K562 (cell line): Measurements from ENCODE around the gene ANHX. TPM values are rescaled to one million over a fixed set of nuclear protein-coding genes. Genes with fewer than 3 reads are reported as not detected.

Experiments used
- ATAC-seq: fragments of 200-7000 bp; cut with Tn5 transposase; 3 replicates; pipeline ENCODE4 v1.9.1; 2020; ENCODE audit warnings: moderate library complexity
- BruUV-seq: library from RNA; stranded (reverse); fragments of 400-500 nt; replicated peaks from 2 replicates; lab custom pipeline; 2021; lab: Mats Ljungman, UMichigan
- CTCF ChIA-PET: fragments of 300-600 bp; formaldehyde crosslinking; extraction: SDS; loops from one replicate; lab custom pipeline; 2021; ENCODE audit warnings: low intra/inter-chr PET ratio; lab: Yijun Ruan, JAX
- POLR2A ChIA-PET: fragments of 300-600, 350-650 bp; sonication (Branson Sonifier 250); formaldehyde crosslinking; extraction: SDS; loops from one replicate; lab custom pipeline; 2021; ENCODE audit warnings: antibody characterized with exemption, inconsistent platforms; lab: Yijun Ruan, JAX
- DNase-seq, 4 experiments: peaks; one replicate each; pipeline versions ENCODE4 v3.0.0 to v3.0.0-alpha.2; 2011 to 2018; ENCODE audit warnings: low spot score in 3 of 4, mixed read lengths in 3 of 4; ENCODE audit errors: extremely low read depth in 1 of 4
- FAIRE-seq: peaks from 2 replicates; lab custom pipeline; 2011; peaks lifted over from hg19 to GRCh38; lab: Jason Lieb, UNC
- H2AFZ ChIP-seq: 2 replicates; pipeline ENCODE4 v1.6.0; 2011; ENCODE audit warnings: low read depth, low read length, control low read depth, inconsistent platforms
- H3K27ac ChIP-seq: fragments of 200-600 bp; 3 replicates; pipeline ENCODE4 v1.8.0; 2011; ENCODE audit warnings: low read depth, mild to moderate bottlenecking, control low read depth, inconsistent platforms, low read length, moderate library complexity, mixed read lengths; ENCODE audit errors: extremely low read depth
- H3K27me3 ChIP-seq, 2 experiments: fragments of 300-600 bp in 1 of 2; 2 replicates in 1 of 2; 3 replicates in 1 of 2; pipeline versions ENCODE4 v1.6.0 to v1.8.0; 2011; ENCODE audit warnings: inconsistent platforms in 2 of 2, low read length in 2 of 2, mild to moderate bottlenecking in 1 of 2, mixed read lengths in 1 of 2, moderate library complexity in 1 of 2; ENCODE audit not compliant: control insufficient read depth in 2 of 2, insufficient read depth in 2 of 2
- H3K36me3 ChIP-seq: fragments of 300-600 bp; 3 replicates; pipeline ENCODE4 v1.8.0; 2011; ENCODE audit warnings: mild to moderate bottlenecking, low read length, inconsistent platforms; ENCODE audit not compliant: control insufficient read depth, insufficient read depth
- H3K4me1 ChIP-seq, 2 experiments: fragments of 200-600 bp in 1 of 2; replicated peaks in 1 of 2; 2 replicates in 1 of 2; 3 replicates in 1 of 2; pipeline versions ENCODE4 v1.5.1 to v1.8.0; 2011; ENCODE audit warnings: inconsistent platforms in 2 of 2, low read length in 2 of 2, mild to moderate bottlenecking in 1 of 2, mixed read lengths in 1 of 2, moderate library complexity in 1 of 2; ENCODE audit not compliant: control insufficient read depth in 2 of 2, insufficient read depth in 2 of 2
- H3K4me2 ChIP-seq: 2 replicates; pipeline ENCODE4 v1.6.1; 2011; ENCODE audit warnings: low read length, control low read depth, inconsistent platforms, mixed read lengths; ENCODE audit not compliant: insufficient read depth
- H3K4me3 ChIP-seq: fragments of 200-600 bp; sonication (generic), shearing (Covaris generic); 2 replicates; pipeline ENCODE4 v1.5.1; 2016; ENCODE audit warnings: control low read depth, inconsistent platforms
- H3K79me2 ChIP-seq: fragments of 200-600 bp; 3 replicates; pipeline ENCODE4 v1.8.0; 2011; ENCODE audit warnings: low read length, inconsistent platforms; ENCODE audit not compliant: control insufficient read depth, insufficient read depth
- H3K9ac ChIP-seq, 2 experiments: 2 replicates each; pipeline versions ENCODE4 v1.6.0 to v1.6.1; 2011; ENCODE audit warnings: low read depth in 2 of 2, low read length in 2 of 2, control low read depth in 1 of 2, inconsistent platforms in 1 of 2, mild to moderate bottlenecking in 1 of 2, mixed read lengths in 1 of 2; ENCODE audit not compliant: insufficient read depth in 1 of 2
- H3K9me1 ChIP-seq: one replicate; pipeline ENCODE4 v1.6.0; 2011; ENCODE audit warnings: inconsistent platforms, mild to moderate bottlenecking, low read length, moderate library complexity; ENCODE audit not compliant: control insufficient read depth, insufficient read depth
- H3K9me3 ChIP-seq: replicated peaks from 2 replicates; pipeline ENCODE4 v1.5.1; 2011; ENCODE audit warnings: low read depth, low read length, inconsistent platforms; ENCODE audit not compliant: control insufficient read depth, insufficient read depth
- H4K20me1 ChIP-seq: replicated peaks from 2 replicates; pipeline ENCODE4 v1.6.1; 2011; ENCODE audit warnings: low read length, inconsistent platforms, mixed read lengths; ENCODE audit not compliant: control insufficient read depth, insufficient read depth
- DPF2 ChIP-seq: fragments of 450-650 bp; IDR thresholded peaks from 2 replicates; pipeline ENCODE4 v1.6.1; 2016
- HCFC1 ChIP-seq: IDR thresholded peaks from 2 replicates; pipeline ENCODE4 v1.6.1; 2012; ENCODE audit warnings: low read depth, low read length, improper control_type of control experiment
- HLTF ChIP-seq: fragments of 450-650 bp; IDR thresholded peaks from 2 replicates; pipeline ENCODE4 v1.6.1; 2016
- MYBL2 ChIP-seq, 2 experiments: fragments of 450-650 bp in 1 of 2; sonication (generic) in 1 of 2; formaldehyde crosslinking in 1 of 2; IDR thresholded peaks; 2 replicates each; pipeline versions ENCODE4 v1.6.1 to v1.8.1; 2017 to 2022; ENCODE audit warnings: borderline replicate concordance in 1 of 2, inconsistent platforms in 1 of 2, low read depth in 1 of 2, mild to moderate bottlenecking in 1 of 2, missing genetic modification reagents in 1 of 2, moderate library complexity in 1 of 2
- MYC ChIP-seq, 2 experiments: fragments of 250-450 bp in 1 of 2; sonication (Bioruptor Pico) in 1 of 2; IDR thresholded peaks; 2 replicates each; pipeline versions ENCODE4 v1.5.1 to v1.6.1; 2012 to 2021; ENCODE audit warnings: low read depth in 2 of 2, borderline replicate concordance in 1 of 2, improper control_type of control experiment in 1 of 2, low read length in 1 of 2, mild to moderate bottlenecking in 1 of 2, moderate library complexity in 1 of 2
- NEUROD1 ChIP-seq: fragments of 150-350 bp; IDR thresholded peaks from 2 replicates; pipeline ENCODE4 v1.6.1; 2014; ENCODE audit warnings: borderline replicate concordance, low read length, low read depth; ENCODE audit not compliant: partially characterized antibody
- NR2C2 ChIP-seq, 2 experiments: fragments of 200-800 bp in 1 of 2; sonication (Bioruptor generic) in 1 of 2; sonication (generic) in 1 of 2; formaldehyde crosslinking in 1 of 2; IDR thresholded peaks; 2 replicates each; pipeline versions ENCODE4 v1.6.1 to v1.8.0; 2016 to 2022; ENCODE audit warnings: mild to moderate bottlenecking in 1 of 2, missing compliant biosample characterization in 1 of 2, missing genetic modification characterization in 1 of 2, missing genetic modification reagents in 1 of 2
- PTRF ChIP-seq: fragments of 450-650 bp; IDR thresholded peaks from 2 replicates; pipeline ENCODE4 v1.6.1; 2016; ENCODE audit warnings: mild to moderate bottlenecking, missing genetic modification characterization, missing compliant biosample characterization
- PURB ChIP-seq: sonication (generic); formaldehyde crosslinking; IDR thresholded peaks from 2 replicates; pipeline ENCODE4 v1.9.0; 2021; ENCODE audit warnings: low read depth, mild to moderate bottlenecking, missing genetic modification reagents
- RBBP5 ChIP-seq: fragments of 200-600 bp; sonication (generic); IDR thresholded peaks from 2 replicates; pipeline ENCODE4 v1.6.1; 2012; ENCODE audit warnings: borderline replicate concordance, mild to moderate bottlenecking, low read length, control low read depth, inconsistent platforms; ENCODE audit not compliant: insufficient read depth, poor library complexity, severe bottlenecking
- RHOXF2B ChIP-seq: fragments of 250-450 bp; sonication (Bioruptor Pico); conservative IDR thresholded peaks from 2 replicates; pipeline ENCODE4 v1.5.1; 2021
- STAT5B ChIP-seq: fragments of 250-450 bp; sonication (Bioruptor Pico); IDR thresholded peaks from 2 replicates; pipeline ENCODE4 v1.8.0; 2021; ENCODE audit warnings: mild to moderate bottlenecking, inconsistent platforms
- TAL1 ChIP-seq: fragments of 450-650 bp; IDR thresholded peaks from 2 replicates; pipeline ENCODE4 v1.6.1; 2016; ENCODE audit warnings: mild to moderate bottlenecking
- ZFP30 ChIP-seq: fragments of 250-450 bp; sonication (Bioruptor Pico); IDR thresholded peaks from 2 replicates; pipeline ENCODE4 v1.8.0; 2022; ENCODE audit warnings: moderate library complexity, mild to moderate bottlenecking, inconsistent platforms, borderline replicate concordance
- ZNF561 ChIP-seq: fragments of 450-650 bp; formaldehyde crosslinking; conservative IDR thresholded peaks from 2 replicates; pipeline ENCODE4 v1.4.0; 2020; ENCODE audit warnings: mild to moderate bottlenecking, moderate library complexity
- ZNF57 ChIP-seq: fragments of 450-650 bp; formaldehyde crosslinking; IDR thresholded peaks from 2 replicates; pipeline ENCODE4 v1.4.0; 2020; ENCODE audit warnings: mild to moderate bottlenecking, moderate library complexity
- WGBS: fragments of 100-300 bp; shearing (Covaris generic); methylation state at CpG from one replicate; pipeline ENCODE4 v1.1.6; 2016; ENCODE audit warnings: low coverage, mixed read lengths; ENCODE audit not compliant: insufficient coverage; ENCODE audit errors: missing lambda C conversion rate; 5-methylcytosine and 5-hydroxymethylcytosine counted together
- in situ Hi-C: fragments of 300-500 bp; cut with MboI; formaldehyde crosslinking; loops from 4 replicates; pipeline ENCODE4 v1.15.0; 2018; ENCODE audit warnings: inconsistent platforms, mixed read lengths
- intact Hi-C: fragments of 100-400 bp; cut with micrococcal nuclease; formaldehyde crosslinking; loops from 2 replicates; pipeline ENCODE4 v1.14.2; 2022
- polyA plus RNA-seq, 8 experiments: library from polyadenylated mRNA; depleted of rRNA in 4 of 8; stranded (reverse) in 5 of 8; unstranded in 3 of 8; fragments of >200 nt; fragmentation: Nextera tagmentation in 2 of 8; fragmentation: Illumina TruSeq in 1 of 8; extraction: Ambion mirVana in 2 of 8; extraction: Trizol in 1 of 8; gene quantifications; 2 replicates each; pipeline versions ENCODE4 v1.2.1 to v1.2.3, GENCODE V29; 2011 to 2014; ENCODE audit warnings: inconsistent platforms in 1 of 8, missing spikeins in 1 of 8
- total RNA-seq, 7 experiments: library from RNA; depleted of rRNA in 6 of 7; stranded (reverse); fragments of >200 nt in 6 of 7; fragmentation: Illumina TruSeq in 2 of 7; extraction: Trizol in 2 of 7; gene quantifications; 2 replicates each; pipeline versions ENCODE4 v1.2.1 to v1.2.3, GENCODE V29; 2011 to 2021; ENCODE audit warnings: low replicate concordance in 1 of 7
- TF ChIP-seq, protein P1 (sequence below): sonication (generic); formaldehyde crosslinking; IDR thresholded peaks from 2 replicates; pipeline ENCODE4 v1.8.0; 2022; ENCODE audit warnings: mild to moderate bottlenecking, missing genetic modification reagents, borderline replicate concordance
- TF ChIP-seq, protein P2 (sequence below): fragments of 250-450 bp; sonication (Bioruptor Pico); IDR thresholded peaks from 2 replicates; pipeline ENCODE4 v1.4.0; 2020
- TF ChIP-seq, protein P3 (sequence below): fragments of 250-450 bp; sonication (Bioruptor Pico); IDR thresholded peaks from 2 replicates; pipeline ENCODE4 v1.8.0; 2022; ENCODE audit warnings: moderate library complexity, mild to moderate bottlenecking, inconsistent platforms

Gene ANHX
- total and polyA plus RNA-seq, 9 of the 15 experiments (the other 6 are each of a cell fraction or from before 2014, with no cell fraction given): not detected

DNA sequence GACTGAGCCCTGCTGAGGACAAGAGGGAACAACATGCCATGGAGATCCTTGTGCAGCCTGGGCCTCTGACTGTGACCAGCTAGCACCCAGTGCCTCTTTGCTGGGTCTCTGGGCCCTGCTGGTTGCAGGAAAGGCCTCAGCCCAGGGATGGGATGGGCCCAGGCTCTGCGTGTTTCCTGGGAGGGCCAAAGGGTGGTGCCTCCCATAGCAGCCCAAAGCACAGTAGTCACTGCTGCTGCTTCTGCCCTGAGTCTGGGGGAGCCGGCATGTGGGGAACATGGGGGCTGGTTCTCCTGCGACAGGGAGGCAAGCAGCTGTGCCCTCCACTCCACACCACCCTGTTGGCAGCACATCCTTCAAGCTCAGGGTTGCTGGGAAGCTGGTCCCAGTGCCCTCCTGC is 18.5 kb downstream of the ANHX start:
- Histone ChIP-seq H4K20me1 (no peaks in the 10 kb centered on the region), H3K9me1 (no peaks in the 10 kb centered on the region), H3K4me2 (no peak overlapping the region), H3K4me3 (no peak overlapping the region)
- POLR2A ChIA-PET: no interaction called here
- no TSS peak for BruUV-seq
- TF ChIP-seq MYBL2 (IDR thresholded peaks at IDR 0.05; ENCODE audit: low read depth) (no peak), MYBL2 (CRISPR knock-in tag; IDR thresholded peaks at IDR 0.05; ENCODE audit: borderline replicate concordance) (no peak), NEUROD1 (no peak), DPF2 (no peak), RHOXF2B (no peak), ZNF561 (no peak), PTRF (tag) (no peak), ZFP30 (no peak), NR2C2 (CRISPR knock-in tag; IDR thresholded peaks at IDR 0.05) (no peak), NR2C2 (tag; IDR thresholded peaks at IDR 0.05) (no peak), MYC (IDR thresholded peaks at IDR 0.05; ENCODE audit: low read depth, low read length) (no peak), MYC (CRISPR knock-in tag; IDR thresholded peaks at IDR 0.05; ENCODE audit: borderline replicate concordance, low read depth) (no peak), ZNF57 (CRISPR knock-in tag) (no peak), STAT5B (CRISPR knock-in tag) (no peak), TAL1 (no peak), HCFC1 (no peak), HLTF (no peak), PURB (CRISPR knock-in tag) (no peak), RBBP5 (no peak)
- TF ChIP-seq, protein P1, sequence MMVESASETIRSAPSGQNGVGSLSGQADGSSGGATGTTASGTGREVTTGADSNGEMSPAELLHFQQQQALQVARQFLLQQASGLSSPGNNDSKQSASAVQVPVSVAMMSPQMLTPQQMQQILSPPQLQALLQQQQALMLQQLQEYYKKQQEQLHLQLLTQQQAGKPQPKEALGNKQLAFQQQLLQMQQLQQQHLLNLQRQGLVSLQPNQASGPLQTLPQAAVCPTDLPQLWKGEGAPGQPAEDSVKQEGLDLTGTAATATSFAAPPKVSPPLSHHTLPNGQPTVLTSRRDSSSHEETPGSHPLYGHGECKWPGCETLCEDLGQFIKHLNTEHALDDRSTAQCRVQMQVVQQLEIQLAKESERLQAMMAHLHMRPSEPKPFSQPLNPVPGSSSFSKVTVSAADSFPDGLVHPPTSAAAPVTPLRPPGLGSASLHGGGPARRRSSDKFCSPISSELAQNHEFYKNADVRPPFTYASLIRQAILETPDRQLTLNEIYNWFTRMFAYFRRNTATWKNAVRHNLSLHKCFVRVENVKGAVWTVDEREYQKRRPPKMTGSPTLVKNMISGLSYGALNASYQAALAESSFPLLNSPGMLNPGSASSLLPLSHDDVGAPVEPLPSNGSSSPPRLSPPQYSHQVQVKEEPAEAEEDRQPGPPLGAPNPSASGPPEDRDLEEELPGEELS (CRISPR knock-in tag): no peak
- TF ChIP-seq, protein P2, sequence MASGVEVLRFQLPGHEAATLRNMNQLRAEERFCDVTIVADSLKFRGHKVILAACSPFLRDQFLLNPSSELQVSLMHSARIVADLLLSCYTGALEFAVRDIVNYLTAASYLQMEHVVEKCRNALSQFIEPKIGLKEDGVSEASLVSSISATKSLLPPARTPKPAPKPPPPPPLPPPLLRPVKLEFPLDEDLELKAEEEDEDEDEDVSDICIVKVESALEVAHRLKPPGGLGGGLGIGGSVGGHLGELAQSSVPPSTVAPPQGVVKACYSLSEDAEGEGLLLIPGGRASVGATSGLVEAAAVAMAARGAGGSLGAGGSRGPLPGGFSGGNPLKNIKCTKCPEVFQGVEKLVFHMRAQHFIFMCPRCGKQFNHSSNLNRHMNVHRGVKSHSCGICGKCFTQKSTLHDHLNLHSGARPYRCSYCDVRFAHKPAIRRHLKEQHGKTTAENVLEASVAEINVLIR (CRISPR knock-in tag): no peak
- TF ChIP-seq, protein P3, sequence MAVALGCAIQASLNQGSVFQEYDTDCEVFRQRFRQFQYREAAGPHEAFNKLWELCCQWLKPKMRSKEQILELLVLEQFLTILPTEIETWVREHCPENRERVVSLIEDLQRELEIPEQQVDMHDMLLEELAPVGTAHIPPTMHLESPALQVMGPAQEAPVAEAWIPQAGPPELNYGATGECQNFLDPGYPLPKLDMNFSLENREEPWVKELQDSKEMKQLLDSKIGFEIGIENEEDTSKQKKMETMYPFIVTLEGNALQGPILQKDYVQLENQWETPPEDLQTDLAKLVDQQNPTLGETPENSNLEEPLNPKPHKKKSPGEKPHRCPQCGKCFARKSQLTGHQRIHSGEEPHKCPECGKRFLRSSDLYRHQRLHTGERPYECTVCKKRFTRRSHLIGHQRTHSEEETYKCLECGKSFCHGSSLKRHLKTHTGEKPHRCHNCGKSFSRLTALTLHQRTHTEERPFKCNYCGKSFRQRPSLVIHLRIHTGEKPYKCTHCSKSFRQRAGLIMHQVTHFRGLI: no peak
- TF ChIP-seq, all 486 proteins: peak for 0
- CTCF ChIA-PET: no interaction called here
- H3K27ac ChIP-seq: no peak overlapping the region
- no peaks in the 10 kb centered on the region for H3K27me3 ChIP-seq
- H3K9ac ChIP-seq: no peak overlapping the region
- no peaks in the 10 kb centered on the region for H3K79me2 ChIP-seq
- no peak overlapping the region for H2AFZ ChIP-seq
- in situ Hi-C loops: no loop called here
- H3K9me3 ChIP-seq: 0 out of 2 replicates have a peak, but pooled peaks cover 1% of the 10 kb centered on the region
- intact Hi-C loops: no loop called here
- DNase-seq (no peak), ATAC-seq (no peak), FAIRE-seq (no peak)
- no peaks in the 10 kb centered on the region for H3K4me1 ChIP-seq
- 0% methylated on average over 2 of the region's 3 CpGs for whole genome bisulfite sequencing
- H3K36me3 ChIP-seq: no peaks in the 10 kb centered on the region
